Neutrophil (primary cell): Measurements from ENCODE around the gene BRI3BP.

ENCODE experiments used
- H3K27ac ChIP-seq: fragments of 200-600 bp; sonication (generic); 2 replicates; pipeline ENCODE4 v1.5.1; 2016; ENCODE audit warnings: mild to moderate bottlenecking, moderate library complexity
- H3K27me3 ChIP-seq: fragments of 200-600 bp; sonication (generic); 2 replicates; pipeline ENCODE4 v1.6.0; 2016; ENCODE audit warnings: mild to moderate bottlenecking
- H3K36me3 ChIP-seq: fragments of 200-600 bp; sonication (generic); 2 replicates; pipeline ENCODE4 v1.5.1; 2017
- H3K4me1 ChIP-seq, 2 experiments: fragments of 200-600 bp in 1 of 2; sonication (generic) in 1 of 2; 1 replicate in 1 of 2; 2 replicates in 1 of 2; pipeline versions ENCODE4 v1.5.1 to v1.6.1; 2013 to 2016; ENCODE audit warnings: low read depth in 1 of 2, low read length in 1 of 2, mild to moderate bottlenecking in 1 of 2, moderate library complexity in 1 of 2; ENCODE audit not compliant: control insufficient read depth in 1 of 2, insufficient read depth in 1 of 2
- H3K4me3 ChIP-seq, 2 experiments: fragments of 200-600 bp in 1 of 2; sonication (generic) in 1 of 2; 1 replicate in 1 of 2; 2 replicates in 1 of 2; pipeline ENCODE4 v1.5.1; 2013 to 2016; ENCODE audit warnings: low read depth in 1 of 2, low read length in 1 of 2, mild to moderate bottlenecking in 1 of 2, moderate library complexity in 1 of 2
- H3K9me3 ChIP-seq: fragments of 200-600 bp; sonication (generic); 2 replicates; pipeline ENCODE4 v1.5.1; 2016
- TF ChIP-seq, protein P1 (sequence below): fragments of 200-600 bp; sonication (generic); IDR thresholded peaks from 2 replicates; pipeline ENCODE4 v1.5.1; 2016; ENCODE audit warnings: antibody characterized with exemption

Gene BRI3BP

DNA sequence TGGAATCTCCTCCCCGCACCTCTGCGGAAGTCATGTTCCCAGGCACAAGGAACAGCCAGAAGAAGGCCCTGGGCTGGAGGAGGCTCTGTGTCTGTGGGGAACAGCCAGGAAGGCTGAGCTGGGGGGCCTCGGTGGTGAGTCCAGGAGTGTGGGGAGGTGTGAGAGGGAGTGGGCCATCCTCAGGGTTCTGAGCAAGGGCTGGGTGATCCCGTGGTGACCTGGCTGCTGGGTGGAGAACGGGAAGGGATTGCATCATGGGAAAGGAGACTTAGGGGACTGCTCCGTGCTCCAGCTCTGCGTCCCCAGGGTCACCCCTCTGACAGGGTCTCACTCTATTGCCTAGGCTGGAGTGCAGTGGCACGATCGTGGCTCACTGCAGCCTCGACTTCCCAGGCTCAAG, 85.6 kb downstream of the BRI3BP start:
- Histone ChIP-seq H3K4me3 (no peak overlapping the region), H3K4me1 (no peaks in the 10 kb centered on the region), H3K27me3 (no peaks in the 10 kb centered on the region), H3K9me3 (no peaks in the 10 kb centered on the region), H3K36me3 (peaks cover 4% of the 10 kb centered on the region), H3K27ac (no peak overlapping the region)
- TF ChIP-seq, protein P1, sequence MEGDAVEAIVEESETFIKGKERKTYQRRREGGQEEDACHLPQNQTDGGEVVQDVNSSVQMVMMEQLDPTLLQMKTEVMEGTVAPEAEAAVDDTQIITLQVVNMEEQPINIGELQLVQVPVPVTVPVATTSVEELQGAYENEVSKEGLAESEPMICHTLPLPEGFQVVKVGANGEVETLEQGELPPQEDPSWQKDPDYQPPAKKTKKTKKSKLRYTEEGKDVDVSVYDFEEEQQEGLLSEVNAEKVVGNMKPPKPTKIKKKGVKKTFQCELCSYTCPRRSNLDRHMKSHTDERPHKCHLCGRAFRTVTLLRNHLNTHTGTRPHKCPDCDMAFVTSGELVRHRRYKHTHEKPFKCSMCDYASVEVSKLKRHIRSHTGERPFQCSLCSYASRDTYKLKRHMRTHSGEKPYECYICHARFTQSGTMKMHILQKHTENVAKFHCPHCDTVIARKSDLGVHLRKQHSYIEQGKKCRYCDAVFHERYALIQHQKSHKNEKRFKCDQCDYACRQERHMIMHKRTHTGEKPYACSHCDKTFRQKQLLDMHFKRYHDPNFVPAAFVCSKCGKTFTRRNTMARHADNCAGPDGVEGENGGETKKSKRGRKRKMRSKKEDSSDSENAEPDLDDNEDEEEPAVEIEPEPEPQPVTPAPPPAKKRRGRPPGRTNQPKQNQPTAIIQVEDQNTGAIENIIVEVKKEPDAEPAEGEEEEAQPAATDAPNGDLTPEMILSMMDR, result no peak

DNA sequence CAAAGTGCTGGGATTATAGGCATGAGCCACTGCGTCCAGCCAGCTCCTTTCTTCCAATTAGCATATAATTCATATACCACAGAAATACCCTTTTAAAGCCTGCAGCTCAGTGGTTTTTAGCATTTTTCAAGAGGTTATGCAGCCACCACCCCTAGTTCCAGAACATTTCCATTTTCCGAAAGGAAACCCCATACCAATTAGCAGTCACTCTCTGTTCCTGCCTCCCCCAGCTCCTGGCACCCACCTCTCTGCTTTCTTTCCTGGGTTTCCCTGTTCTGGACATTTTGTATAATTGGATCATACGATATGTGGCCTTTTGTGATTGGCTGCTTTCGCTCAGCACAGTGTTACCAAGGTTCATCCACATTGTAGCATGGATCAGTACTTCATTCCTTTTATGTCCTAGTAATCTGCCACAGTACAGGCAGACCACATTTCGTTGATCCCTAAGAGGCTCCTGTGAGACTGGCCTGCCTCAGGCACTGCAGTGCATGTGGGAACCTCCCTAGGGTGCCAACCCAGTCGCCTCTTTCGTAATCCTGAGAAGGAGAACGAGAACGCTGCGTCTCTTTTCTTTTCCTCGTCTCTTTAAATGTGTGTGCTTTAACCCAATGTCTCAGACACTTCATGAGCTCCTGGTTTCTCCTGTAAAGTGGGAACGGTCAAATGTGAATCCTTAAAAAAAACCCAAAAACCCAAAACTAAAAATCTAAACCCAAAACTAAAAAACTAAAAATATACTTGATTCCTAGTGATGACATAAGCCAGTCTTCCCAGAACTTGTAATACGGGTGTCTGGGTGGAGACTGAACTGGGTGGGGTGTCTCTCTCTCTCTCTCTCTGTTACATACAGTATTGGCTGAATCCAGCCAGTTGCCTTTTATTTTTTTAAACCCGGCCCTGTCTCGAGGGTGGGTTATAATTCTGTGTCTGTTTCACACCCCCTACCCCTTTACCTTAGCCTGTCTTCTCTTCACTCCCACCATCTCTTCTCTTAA, 86.5 kb downstream of the BRI3BP start:
- Histone ChIP-seq H3K9me3 (no peaks in the 10 kb centered on the region), H3K4me3 (no peak overlapping the region), H3K36me3 (peaks cover 4% of the 10 kb centered on the region), H3K27ac (no peak overlapping the region), H3K27me3 (no peaks in the 10 kb centered on the region), H3K4me1 (no peaks in the 10 kb centered on the region)
- TF ChIP-seq, protein P1, result no peak
